ENCODE results near the gene MBOAT2. TPM values are rescaled to one million over a fixed set of nuclear protein-coding genes. Genes with fewer than 3 reads are reported as not detected.

MBOAT2 gene
- total and polyA plus RNA-seq, 2 experiments from 2014 or later, result 15.9 to 22.7 TPM

GRCh38 chr2:8882094-8882493 lies 121.4 kb downstream of the MBOAT2 start:
- H3K27me3 ChIP-seq (ENCODE audit: insufficient read depth), result no peaks in the 10 kb centered on the region
- no peaks in the 10 kb centered on the region for H3K79me2 ChIP-seq (replicated peaks; ENCODE audit: insufficient read depth)
- Mint-ChIP-seq H3K27me3 (ENCODE audit: insufficient read depth, low read depth, poor library complexity) (peaks cover 3% of the 10 kb centered on the region), H3K4me1 (peaks cover 10% of the 10 kb centered on the region), H3K9me3 (no peaks in the 10 kb centered on the region), H3K4me3 (no peak overlapping the region), H3K27ac (no peak overlapping the region; the same call in 1 of the 2 replicates), H3K36me3 (ENCODE audit: low read depth) (no peaks in the 10 kb centered on the region; the same call in 2 of the 3 replicates)
- TF ChIP-seq CTCF (conservative IDR thresholded peaks at IDR 0.05; ENCODE audit: low read depth in 2 of 2) (peak; percentile 92 to 97), EZH2 (IDR thresholded peaks at IDR 0.05; ENCODE audit: low read depth, unreplicated experiment) (no peak)
- no peak overlapping the region for H3K4me3 ChIP-seq
- no peaks in the 10 kb centered on the region for H4K20me1 ChIP-seq (replicated peaks; ENCODE audit: insufficient read depth)
- H3K4me1 ChIP-seq (ENCODE audit: insufficient read depth), result no peaks in the 10 kb centered on the region
- H2AFZ ChIP-seq, result no peak overlapping the region
- no peak overlapping the region for H3K27ac ChIP-seq (ENCODE audit: low read depth)
- no peak overlapping the region for H3K4me2 ChIP-seq
- no peaks in the 10 kb centered on the region for H3F3A ChIP-seq (replicated peaks; ENCODE audit: low read depth)
- H3K36me3 ChIP-seq (ENCODE audit: insufficient read depth), result no peaks in the 10 kb centered on the region
- DNase-seq (ENCODE audit: low spot score) (peak; percentile 88), ATAC-seq (peak; percentile 99)
- no peaks in the 10 kb centered on the region for H3K9me2 ChIP-seq (ENCODE audit: insufficient read depth)

GRCh38 chr2:8877894-8878293 lies 125.6 kb downstream of the MBOAT2 start:
- Mint-ChIP-seq H3K4me3 (no peak overlapping the region; the same call in 2 of the 3 replicates), H3K9me3 (no peaks in the 10 kb centered on the region), H3K27ac (no peak overlapping the region; the same call in 1 of the 2 replicates), H3K27me3 (ENCODE audit: insufficient read depth, low read depth, poor library complexity) (peaks cover 2% of the 10 kb centered on the region), H3K4me1 (peaks cover 6% of the 10 kb centered on the region), H3K36me3 (ENCODE audit: low read depth) (no peaks in the 10 kb centered on the region; the same call in 2 of the 3 replicates)
- no peaks in the 10 kb centered on the region for H3K27me3 ChIP-seq (ENCODE audit: insufficient read depth)
- TF ChIP-seq JUNB (IDR thresholded peaks at IDR 0.05; ENCODE audit: unreplicated experiment) (no peak), EZH2 (IDR thresholded peaks at IDR 0.05; ENCODE audit: low read depth, unreplicated experiment) (no peak), STAT1 (IDR thresholded peaks at IDR 0.05; ENCODE audit: unreplicated experiment) (no peak), ZNF114 (CRISPR knock-in tag; IDR thresholded peaks at IDR 0.05) (no peak), ZNF331 (CRISPR knock-in tag; IDR thresholded peaks at IDR 0.05; ENCODE audit: low read depth) (no peak), POLR2AphosphoS5 (IDR thresholded peaks at IDR 0.05; ENCODE audit: low read depth) (no peak), EZH2phosphoT487 (IDR thresholded peaks at IDR 0.05; ENCODE audit: unreplicated experiment) (no peak), NANOG (IDR thresholded peaks at IDR 0.05; ENCODE audit: borderline replicate concordance) (no peak)
- TF ChIP-seq, protein P1, sequence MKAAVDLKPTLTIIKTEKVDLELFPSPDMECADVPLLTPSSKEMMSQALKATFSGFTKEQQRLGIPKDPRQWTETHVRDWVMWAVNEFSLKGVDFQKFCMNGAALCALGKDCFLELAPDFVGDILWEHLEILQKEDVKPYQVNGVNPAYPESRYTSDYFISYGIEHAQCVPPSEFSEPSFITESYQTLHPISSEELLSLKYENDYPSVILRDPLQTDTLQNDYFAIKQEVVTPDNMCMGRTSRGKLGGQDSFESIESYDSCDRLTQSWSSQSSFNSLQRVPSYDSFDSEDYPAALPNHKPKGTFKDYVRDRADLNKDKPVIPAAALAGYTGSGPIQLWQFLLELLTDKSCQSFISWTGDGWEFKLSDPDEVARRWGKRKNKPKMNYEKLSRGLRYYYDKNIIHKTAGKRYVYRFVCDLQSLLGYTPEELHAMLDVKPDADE (IDR thresholded peaks at IDR 0.05), result no peak
- ATAC-seq, result no peak
- H3K79me2 ChIP-seq (replicated peaks; ENCODE audit: insufficient read depth), result no peaks in the 10 kb centered on the region
- no peaks in the 10 kb centered on the region for H3K9me2 ChIP-seq (ENCODE audit: insufficient read depth)
- no peaks in the 10 kb centered on the region for H4K20me1 ChIP-seq (replicated peaks; ENCODE audit: insufficient read depth)
- H3K27ac ChIP-seq (ENCODE audit: low read depth), result no peak overlapping the region
- no peak overlapping the region for H3K4me3 ChIP-seq
- no peak overlapping the region for H3K4me2 ChIP-seq
- no peak for DNase-seq (ENCODE audit: low spot score)
- H2AFZ ChIP-seq, result no peak overlapping the region
- H3K36me3 ChIP-seq (ENCODE audit: insufficient read depth), result no peaks in the 10 kb centered on the region
- no peaks in the 10 kb centered on the region for H3K4me1 ChIP-seq (ENCODE audit: insufficient read depth)
- no peaks in the 10 kb centered on the region for H3F3A ChIP-seq (replicated peaks; ENCODE audit: low read depth)

Measured in GM23338 (cell line).